ENCODE results near the gene SLC39A8.

Gene SLC39A8

DNA sequence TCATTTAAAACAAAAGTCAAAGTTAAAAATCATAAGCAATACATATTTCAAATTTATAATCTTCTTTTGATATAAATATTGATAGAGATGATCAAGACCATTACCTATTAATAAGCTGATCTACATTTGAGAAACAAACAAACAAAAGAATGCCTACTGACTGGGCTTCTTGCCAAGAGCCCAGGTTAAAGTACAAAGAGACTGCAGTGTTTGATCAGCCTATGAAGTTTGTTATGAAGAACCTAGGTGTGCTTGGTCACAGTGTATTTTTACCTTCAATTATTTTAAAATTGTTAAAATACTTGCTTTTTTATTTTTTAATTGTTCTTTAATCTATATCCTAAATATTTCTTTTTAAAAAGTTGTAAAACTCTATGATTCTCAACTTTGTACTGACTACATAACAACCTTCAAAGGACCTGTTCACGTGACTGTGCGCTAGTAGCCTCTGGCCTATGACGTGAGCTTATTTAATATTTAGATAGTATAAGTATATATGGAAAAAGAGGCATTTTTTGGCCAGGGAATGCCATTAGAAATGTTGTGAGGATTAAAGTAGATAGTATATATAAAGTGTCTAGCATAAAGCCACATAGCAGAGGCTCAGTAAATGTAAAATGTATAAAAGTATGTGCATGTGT, 11.4 kb upstream of the SLC39A8 start (continued):
- TF ChIP-seq, protein P1, sequence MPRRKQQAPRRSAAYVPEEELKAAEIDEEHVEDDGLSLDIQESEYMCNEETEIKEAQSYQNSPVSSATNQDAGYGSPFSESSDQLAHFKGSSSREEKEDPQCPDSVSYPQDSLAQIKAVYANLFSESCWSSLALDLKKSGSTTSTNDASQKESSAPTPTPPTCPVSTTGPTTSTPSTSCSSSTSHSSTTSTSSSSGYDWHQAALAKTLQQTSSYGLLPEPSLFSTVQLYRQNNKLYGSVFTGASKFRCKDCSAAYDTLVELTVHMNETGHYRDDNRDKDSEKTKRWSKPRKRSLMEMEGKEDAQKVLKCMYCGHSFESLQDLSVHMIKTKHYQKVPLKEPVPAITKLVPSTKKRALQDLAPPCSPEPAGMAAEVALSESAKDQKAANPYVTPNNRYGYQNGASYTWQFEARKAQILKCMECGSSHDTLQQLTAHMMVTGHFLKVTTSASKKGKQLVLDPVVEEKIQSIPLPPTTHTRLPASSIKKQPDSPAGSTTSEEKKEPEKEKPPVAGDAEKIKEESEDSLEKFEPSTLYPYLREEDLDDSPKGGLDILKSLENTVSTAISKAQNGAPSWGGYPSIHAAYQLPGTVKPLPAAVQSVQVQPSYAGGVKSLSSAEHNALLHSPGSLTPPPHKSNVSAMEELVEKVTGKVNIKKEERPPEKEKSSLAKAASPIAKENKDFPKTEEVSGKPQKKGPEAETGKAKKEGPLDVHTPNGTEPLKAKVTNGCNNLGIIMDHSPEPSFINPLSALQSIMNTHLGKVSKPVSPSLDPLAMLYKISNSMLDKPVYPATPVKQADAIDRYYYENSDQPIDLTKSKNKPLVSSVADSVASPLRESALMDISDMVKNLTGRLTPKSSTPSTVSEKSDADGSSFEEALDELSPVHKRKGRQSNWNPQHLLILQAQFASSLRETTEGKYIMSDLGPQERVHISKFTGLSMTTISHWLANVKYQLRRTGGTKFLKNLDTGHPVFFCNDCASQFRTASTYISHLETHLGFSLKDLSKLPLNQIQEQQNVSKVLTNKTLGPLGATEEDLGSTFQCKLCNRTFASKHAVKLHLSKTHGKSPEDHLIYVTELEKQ (tag by site-specific recombination; IDR thresholded peaks at IDR 0.05; ENCODE audit: borderline replicate concordance): no peak
- TF ChIP-seq ZNF600 (tag by site-specific recombination; IDR thresholded peaks at IDR 0.05) (no peak), HOXC10 (CRISPR knock-in tag; IDR thresholded peaks at IDR 0.05) (no peak), ZNF404 (tag by site-specific recombination; IDR thresholded peaks at IDR 0.05) (no peak), ZNF175 (tag by site-specific recombination; IDR thresholded peaks at IDR 0.05) (no peak), ZNF184 (tag by site-specific recombination; IDR thresholded peaks at IDR 0.05) (no peak)
- TF ChIP-seq, protein P2, sequence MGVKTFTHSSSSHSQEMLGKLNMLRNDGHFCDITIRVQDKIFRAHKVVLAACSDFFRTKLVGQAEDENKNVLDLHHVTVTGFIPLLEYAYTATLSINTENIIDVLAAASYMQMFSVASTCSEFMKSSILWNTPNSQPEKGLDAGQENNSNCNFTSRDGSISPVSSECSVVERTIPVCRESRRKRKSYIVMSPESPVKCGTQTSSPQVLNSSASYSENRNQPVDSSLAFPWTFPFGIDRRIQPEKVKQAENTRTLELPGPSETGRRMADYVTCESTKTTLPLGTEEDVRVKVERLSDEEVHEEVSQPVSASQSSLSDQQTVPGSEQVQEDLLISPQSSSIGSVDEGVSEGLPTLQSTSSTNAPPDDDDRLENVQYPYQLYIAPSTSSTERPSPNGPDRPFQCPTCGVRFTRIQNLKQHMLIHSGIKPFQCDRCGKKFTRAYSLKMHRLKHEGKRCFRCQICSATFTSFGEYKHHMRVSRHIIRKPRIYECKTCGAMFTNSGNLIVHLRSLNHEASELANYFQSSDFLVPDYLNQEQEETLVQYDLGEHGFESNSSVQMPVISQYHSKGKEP (tag by site-specific recombination; IDR thresholded peaks at IDR 0.05): no peak
- TF ChIP-seq, protein P3, sequence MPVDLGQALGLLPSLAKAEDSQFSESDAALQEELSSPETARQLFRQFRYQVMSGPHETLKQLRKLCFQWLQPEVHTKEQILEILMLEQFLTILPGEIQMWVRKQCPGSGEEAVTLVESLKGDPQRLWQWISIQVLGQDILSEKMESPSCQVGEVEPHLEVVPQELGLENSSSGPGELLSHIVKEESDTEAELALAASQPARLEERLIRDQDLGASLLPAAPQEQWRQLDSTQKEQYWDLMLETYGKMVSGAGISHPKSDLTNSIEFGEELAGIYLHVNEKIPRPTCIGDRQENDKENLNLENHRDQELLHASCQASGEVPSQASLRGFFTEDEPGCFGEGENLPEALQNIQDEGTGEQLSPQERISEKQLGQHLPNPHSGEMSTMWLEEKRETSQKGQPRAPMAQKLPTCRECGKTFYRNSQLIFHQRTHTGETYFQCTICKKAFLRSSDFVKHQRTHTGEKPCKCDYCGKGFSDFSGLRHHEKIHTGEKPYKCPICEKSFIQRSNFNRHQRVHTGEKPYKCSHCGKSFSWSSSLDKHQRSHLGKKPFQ (tag by site-specific recombination; IDR thresholded peaks at IDR 0.05): no peak
- TF ChIP-seq, protein P4, sequence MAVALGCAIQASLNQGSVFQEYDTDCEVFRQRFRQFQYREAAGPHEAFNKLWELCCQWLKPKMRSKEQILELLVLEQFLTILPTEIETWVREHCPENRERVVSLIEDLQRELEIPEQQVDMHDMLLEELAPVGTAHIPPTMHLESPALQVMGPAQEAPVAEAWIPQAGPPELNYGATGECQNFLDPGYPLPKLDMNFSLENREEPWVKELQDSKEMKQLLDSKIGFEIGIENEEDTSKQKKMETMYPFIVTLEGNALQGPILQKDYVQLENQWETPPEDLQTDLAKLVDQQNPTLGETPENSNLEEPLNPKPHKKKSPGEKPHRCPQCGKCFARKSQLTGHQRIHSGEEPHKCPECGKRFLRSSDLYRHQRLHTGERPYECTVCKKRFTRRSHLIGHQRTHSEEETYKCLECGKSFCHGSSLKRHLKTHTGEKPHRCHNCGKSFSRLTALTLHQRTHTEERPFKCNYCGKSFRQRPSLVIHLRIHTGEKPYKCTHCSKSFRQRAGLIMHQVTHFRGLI (tag by site-specific recombination; IDR thresholded peaks at IDR 0.05): no peak

DNA sequence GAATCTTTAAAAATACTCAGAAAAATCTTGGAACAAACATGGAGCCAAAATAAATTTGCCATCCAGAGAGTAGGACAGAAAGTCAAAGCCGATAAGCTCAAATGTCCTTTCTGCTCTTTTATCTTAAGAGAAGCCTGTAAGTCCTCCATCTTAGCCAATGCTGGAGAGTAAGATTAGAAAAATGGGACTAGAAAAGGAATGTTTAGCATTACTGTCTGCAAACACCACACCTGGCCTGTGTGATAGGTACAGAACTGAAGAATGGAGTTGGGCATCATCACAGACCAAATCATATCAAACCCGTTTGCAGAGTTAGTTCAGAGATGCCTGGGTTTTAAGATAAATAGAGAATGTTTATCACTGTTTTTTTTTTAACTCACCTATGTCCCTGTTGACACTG, 10.5 kb upstream of the SLC39A8 start:
- ChIA-PET CTCF (interaction anchor here (0.6 to 0.7 kb wide), 2 partner anchors 75 to 1912 kb away, joined by 5 read pairs; no protein-coding TSS in a partner anchor), POLR2A (no interaction called here)
- no peak overlapping the region for H3K27ac ChIP-seq (ENCODE audit: extremely low read depth, low read depth, low read length)
- no peaks in the 10 kb centered on the region for H3K4me1 ChIP-seq (ENCODE audit: control insufficient read depth, insufficient read depth, low read length)
- no peak overlapping the region for H3K4me3 ChIP-seq (ENCODE audit: low read depth, low read length)
- no peaks in the 10 kb centered on the region for H3K9me3 ChIP-seq (ENCODE audit: control insufficient read depth, insufficient read depth, low read depth, low read length)
- no peaks in the 10 kb centered on the region for H3K36me3 ChIP-seq (ENCODE audit: control insufficient read depth in 2 of 2, insufficient read depth in 1 of 2, low read length in 2 of 2)
- TF ChIP-seq, protein P2 (tag by site-specific recombination; IDR thresholded peaks at IDR 0.05): no peak
- TF ChIP-seq ZNF654 (tag by site-specific recombination; IDR thresholded peaks at IDR 0.05; ENCODE audit: low read depth) (no peak), ZNF169 (tag by site-specific recombination; IDR thresholded peaks at IDR 0.05) (no peak), ZNF274 (IDR thresholded peaks at IDR 0.05; ENCODE audit: low read length) (no peak), ZNF274 (tag by site-specific recombination; IDR thresholded peaks at IDR 0.05; ENCODE audit: borderline replicate concordance) (no peak), ZNF76 (tag by site-specific recombination; IDR thresholded peaks at IDR 0.05; ENCODE audit: borderline replicate concordance, low read depth) (no peak), ZNF311 (tag by site-specific recombination; IDR thresholded peaks at IDR 0.05; ENCODE audit: borderline replicate concordance) (no peak)
- TF ChIP-seq, protein P5, sequence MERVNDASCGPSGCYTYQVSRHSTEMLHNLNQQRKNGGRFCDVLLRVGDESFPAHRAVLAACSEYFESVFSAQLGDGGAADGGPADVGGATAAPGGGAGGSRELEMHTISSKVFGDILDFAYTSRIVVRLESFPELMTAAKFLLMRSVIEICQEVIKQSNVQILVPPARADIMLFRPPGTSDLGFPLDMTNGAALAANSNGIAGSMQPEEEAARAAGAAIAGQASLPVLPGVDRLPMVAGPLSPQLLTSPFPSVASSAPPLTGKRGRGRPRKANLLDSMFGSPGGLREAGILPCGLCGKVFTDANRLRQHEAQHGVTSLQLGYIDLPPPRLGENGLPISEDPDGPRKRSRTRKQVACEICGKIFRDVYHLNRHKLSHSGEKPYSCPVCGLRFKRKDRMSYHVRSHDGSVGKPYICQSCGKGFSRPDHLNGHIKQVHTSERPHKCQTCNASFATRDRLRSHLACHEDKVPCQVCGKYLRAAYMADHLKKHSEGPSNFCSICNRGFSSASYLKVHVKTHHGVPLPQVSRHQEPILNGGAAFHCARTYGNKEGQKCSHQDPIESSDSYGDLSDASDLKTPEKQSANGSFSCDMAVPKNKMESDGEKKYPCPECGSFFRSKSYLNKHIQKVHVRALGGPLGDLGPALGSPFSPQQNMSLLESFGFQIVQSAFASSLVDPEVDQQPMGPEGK (tag by site-specific recombination; IDR thresholded peaks at IDR 0.05): no peak
- TF ChIP-seq, protein P6, sequence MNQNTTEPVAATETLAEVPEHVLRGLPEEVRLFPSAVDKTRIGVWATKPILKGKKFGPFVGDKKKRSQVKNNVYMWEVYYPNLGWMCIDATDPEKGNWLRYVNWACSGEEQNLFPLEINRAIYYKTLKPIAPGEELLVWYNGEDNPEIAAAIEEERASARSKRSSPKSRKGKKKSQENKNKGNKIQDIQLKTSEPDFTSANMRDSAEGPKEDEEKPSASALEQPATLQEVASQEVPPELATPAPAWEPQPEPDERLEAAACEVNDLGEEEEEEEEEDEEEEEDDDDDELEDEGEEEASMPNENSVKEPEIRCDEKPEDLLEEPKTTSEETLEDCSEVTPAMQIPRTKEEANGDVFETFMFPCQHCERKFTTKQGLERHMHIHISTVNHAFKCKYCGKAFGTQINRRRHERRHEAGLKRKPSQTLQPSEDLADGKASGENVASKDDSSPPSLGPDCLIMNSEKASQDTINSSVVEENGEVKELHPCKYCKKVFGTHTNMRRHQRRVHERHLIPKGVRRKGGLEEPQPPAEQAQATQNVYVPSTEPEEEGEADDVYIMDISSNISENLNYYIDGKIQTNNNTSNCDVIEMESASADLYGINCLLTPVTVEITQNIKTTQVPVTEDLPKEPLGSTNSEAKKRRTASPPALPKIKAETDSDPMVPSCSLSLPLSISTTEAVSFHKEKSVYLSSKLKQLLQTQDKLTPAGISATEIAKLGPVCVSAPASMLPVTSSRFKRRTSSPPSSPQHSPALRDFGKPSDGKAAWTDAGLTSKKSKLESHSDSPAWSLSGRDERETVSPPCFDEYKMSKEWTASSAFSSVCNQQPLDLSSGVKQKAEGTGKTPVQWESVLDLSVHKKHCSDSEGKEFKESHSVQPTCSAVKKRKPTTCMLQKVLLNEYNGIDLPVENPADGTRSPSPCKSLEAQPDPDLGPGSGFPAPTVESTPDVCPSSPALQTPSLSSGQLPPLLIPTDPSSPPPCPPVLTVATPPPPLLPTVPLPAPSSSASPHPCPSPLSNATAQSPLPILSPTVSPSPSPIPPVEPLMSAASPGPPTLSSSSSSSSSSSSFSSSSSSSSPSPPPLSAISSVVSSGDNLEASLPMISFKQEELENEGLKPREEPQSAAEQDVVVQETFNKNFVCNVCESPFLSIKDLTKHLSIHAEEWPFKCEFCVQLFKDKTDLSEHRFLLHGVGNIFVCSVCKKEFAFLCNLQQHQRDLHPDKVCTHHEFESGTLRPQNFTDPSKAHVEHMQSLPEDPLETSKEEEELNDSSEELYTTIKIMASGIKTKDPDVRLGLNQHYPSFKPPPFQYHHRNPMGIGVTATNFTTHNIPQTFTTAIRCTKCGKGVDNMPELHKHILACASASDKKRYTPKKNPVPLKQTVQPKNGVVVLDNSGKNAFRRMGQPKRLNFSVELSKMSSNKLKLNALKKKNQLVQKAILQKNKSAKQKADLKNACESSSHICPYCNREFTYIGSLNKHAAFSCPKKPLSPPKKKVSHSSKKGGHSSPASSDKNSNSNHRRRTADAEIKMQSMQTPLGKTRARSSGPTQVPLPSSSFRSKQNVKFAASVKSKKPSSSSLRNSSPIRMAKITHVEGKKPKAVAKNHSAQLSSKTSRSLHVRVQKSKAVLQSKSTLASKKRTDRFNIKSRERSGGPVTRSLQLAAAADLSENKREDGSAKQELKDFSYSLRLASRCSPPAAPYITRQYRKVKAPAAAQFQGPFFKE (tag by site-specific recombination; IDR thresholded peaks at IDR 0.05; ENCODE audit: borderline replicate concordance): no peak
